Activated effector memory CD4-positive, alpha-beta T cell treated with anti-CD3 and anti-CD28 coated beads, Interleukin-2, amount 50 U/mL, for 16 hours (primary cell): ENCODE results near the gene CCKAR.

Source experiments
- DNase-seq: peaks from one replicate; pipeline ENCODE4 v3.0.0-alpha.2; 2020

The CCKAR gene

DNA sequence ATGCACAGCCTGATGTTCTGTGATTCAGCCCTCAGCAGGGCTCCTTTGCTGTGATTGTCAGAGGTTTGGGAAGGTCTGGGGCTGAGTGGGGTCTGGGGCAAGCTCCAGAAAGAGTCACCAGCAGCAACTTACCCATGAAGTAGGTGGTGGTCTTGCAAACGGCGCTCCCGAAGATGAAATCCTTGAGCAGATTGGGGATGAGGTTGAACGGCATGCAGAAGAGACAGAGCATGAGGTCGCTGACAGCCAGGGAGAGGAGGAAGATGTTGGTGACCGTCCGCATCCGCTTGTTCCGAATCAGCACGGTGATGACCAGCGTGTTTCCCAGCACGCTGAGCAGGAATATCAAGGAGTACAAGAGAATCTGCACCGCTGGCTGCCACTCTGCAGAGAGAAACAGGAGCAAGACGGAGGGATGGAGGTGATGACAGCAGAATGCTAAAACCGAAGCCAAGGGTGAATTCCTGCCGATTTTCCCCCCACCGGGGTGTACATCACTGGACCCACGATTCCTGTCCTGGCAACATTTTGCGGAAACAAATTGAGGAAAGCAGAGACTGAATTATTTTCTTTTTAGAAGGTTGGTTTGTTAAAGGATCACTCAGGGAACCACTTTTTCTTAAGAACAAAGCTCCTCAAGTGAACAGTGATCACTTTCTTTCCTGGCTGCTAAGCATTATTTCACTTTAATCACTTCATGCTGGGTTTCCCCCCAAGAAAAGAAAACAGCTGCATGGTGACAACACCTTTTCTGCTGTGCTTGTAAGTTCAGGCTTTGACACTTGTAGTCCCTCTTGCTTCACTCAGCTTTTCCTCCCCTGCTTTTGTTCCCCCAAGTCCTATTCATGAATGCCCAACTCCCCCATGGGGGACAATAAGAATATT, 941 bp downstream of the CCKAR start:
- no peak for DNase-seq

GRCh38 chr4:26485684-26486083, 4.6 kb downstream of the CCKAR start:
- DNase-seq, result no peak

GRCh38 chr4:26484516-26484915, 5.8 kb downstream of the CCKAR start:
- DNase-seq, result no peak

DNA sequence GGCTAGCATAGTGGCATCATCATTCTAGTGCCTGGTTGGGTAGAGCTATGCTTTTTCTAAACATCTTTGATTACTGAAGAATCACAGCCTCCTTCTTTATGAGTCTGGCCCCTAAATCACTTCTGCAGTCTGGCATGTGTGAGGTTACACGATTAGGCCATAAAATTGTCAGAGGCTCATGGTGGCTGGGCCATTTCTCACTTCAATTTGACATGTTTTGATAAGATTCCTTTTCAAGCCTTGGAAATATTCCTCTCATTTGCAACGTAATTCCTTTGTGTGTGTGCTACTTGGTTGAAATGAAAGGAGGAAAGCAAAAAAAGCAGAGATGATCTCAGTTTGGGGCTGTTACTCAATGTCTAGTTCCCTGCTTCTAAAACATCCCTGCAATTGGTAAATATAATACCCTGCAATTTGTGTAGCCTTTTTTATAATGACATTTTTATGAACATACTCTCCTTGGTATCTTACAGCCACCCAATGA, 6.2 kb downstream of the CCKAR start:
- DNase-seq, result no peak

DNA sequence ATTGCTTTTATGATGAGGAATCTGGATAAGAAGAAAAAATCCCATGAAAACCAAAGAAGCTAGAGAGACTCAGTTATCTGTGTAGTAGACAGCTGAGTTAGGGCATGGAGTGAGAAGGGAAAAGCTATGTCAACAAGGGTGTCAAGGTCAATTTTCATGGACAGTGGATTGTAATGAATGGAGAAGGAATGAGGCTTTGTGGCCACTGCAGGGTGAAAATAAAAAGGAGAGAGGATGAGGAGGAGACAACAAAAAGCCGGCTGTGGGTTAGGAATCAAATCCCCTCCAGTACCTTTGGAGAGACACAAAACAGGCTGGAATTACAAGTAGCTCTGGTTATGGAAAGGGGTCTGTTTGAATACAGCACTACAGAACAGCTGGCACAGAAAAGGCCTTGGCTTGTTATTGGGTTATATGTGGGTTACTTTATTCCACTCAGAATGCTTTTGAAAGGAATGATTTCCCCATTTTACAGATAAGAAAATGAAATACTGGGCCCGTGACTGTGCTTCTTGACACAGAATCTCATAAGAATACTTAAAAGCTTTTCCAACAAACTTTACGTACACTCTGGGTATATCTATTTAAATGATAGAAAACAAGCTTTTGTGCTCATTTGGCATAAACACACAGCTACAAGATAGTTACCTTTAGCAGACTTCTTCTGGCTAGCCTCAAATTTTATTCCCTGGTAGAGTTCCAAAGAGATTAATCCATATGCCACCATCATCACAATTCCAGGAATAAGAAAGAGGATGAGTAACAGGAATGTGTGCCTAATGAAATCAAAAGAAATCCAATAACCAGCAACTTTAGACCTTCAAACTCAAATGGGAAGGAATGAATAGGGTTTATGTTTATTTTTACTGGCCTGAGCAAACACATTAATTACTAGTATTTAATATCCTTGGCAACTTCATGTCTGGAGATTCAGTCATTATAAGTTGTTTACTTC, 7.5 kb downstream of the CCKAR start:
- DNase-seq, result no peak

GRCh38 chr4:26478330-26478729, 12.0 kb downstream of the CCKAR start:
- DNase-seq, result no peak

- no peak for DNase-seq
Observed at GRCh38 chr4:26476545-26476944, 13.7 kb downstream of the CCKAR start.

- DNase-seq, result no peak
Observed at GRCh38 chr4:26475716-26476115, 14.6 kb downstream of the CCKAR start.

DNA sequence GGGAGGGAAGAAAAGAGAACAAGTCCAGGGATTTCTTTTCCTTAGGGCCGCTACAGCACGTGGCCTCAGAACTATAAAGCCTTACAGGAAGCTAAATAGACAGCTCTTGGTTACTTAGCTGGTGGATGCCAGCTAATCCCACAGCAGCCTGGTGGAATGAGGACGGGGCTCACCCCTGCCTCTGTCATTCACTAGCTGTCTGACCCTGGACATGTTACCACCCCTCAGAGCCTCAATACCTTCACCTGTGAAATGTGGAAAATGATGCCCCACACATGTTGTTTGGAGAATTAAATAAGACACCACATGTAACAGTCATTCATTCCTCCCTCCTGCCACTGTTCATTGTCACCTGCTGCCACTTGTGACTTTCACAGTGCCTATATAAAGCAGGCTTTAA, 15.7 kb downstream of the CCKAR start:
- no peak for DNase-seq

- DNase-seq, result no peak
Observed at GRCh38 chr4:26473893-26474292, 16.4 kb downstream of the CCKAR start.

DNA sequence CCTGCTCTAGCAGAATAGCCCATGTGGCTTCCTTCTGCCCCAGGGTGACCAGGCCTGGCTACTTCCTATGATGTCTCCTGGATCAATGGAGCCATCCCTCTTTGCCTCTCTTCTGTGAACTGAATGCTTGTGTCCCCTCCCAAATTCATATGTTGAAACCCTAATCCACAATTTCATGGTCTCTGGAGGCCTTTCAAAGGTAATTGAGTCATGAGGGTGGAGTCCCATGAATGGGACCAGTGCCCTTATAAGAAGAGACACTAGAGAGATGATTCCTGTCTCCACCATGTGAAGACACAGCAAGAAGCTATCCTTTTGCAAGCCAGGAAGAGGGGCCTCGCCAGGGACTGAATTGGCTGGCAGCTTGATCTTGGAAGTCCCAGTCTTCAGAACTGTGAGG, 18.4 kb downstream of the CCKAR start:
- DNase-seq, result no peak

DNA sequence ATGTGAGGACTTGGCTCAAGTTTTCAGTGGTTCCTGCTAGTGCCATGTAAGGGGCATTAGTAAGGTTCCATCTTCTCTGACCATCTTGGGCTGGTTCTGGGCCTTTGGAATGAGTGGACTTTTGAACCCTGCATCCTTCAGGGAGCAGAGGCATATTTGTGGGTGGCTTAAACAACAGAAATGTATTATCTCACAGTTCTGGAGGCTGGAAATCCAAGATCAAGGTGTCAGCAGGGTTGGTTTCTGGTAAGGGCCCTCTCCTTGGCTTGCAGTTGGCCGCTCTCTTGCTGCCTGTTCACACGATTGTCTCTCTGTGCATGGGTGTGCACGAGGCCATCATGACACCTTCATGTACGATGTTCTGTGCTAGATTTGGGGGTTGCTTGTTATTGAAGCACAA, 21.3 kb downstream of the CCKAR start:
- no peak for DNase-seq

- no peak for DNase-seq
Observed at GRCh38 chr4:26468283-26468949, 21.9 kb downstream of the CCKAR start.

GRCh38 chr4:26467724-26468123, 22.6 kb downstream of the CCKAR start:
- DNase-seq, result no peak

- DNase-seq, result no peak
Observed at GRCh38 chr4:26466578-26467270, 23.6 kb downstream of the CCKAR start.

DNA sequence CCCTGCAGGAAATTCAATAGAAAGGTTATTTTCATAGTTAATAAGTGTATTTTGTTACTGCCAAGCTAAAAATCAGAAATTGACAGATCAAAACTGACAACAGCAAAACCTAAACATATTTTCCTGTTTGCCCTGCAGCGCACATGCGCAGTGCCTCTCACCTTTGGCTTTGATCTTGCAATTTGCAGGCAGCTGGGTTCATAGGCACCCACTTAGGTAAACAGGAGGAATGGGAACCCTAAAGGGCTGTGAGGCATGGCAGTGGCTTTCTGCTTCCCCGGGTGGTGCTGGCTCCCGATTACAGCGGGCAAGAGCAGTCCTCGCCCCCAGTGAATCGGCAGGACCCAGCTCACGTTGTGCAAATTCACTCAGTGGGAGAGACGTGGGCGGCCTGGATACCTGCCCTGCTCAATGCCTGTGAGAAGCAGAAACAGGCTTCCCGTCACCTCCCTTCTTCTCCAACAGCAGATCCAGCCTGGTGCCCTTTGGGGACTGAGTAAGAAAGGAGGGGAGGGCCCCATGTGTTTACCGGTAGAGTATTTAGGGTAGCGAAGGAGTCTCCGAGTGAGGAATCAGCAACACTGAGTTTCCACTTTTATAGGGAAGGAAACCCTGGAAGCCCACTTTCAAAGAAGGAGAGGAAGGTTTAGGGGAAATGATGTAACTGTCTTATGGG, 25.7 kb downstream of the CCKAR start:
- no peak for DNase-seq

GRCh38 chr4:26463386-26463785, 26.9 kb downstream of the CCKAR start:
- no peak for DNase-seq

DNA sequence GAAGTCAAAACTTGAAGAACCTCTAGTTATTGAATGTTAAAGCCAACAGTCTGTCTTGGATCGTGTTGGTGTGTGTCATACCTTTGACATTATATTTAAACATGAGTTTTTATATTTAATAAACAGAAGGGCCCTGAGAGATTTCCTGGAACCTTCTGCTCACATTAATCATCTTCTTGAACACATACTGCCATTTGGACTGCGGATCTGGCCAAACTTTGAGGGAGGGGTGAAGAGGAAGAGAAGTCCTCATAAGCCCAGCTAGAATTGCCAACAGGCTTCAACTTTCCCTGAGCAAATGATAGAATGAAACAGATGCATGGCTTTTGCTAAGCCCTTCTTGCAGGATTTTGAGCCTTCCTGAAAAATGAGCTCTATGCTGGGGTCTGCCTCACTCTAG, 27.4 kb downstream of the CCKAR start:
- DNase-seq, result no peak

GRCh38 chr4:26459756-26460530, 30.3 kb downstream of the CCKAR start:
- DNase-seq, result no peak

GRCh38 chr4:26459054-26459755, 31.1 kb downstream of the CCKAR start:
- no peak for DNase-seq
